Activated CD8-positive, alpha-beta memory T cell treated with anti-CD3 and anti-CD28 coated beads, Interleukin-2, amount 10 ng/mL, durations not matched to agents 7 days and 5 days (primary cell): ENCODE measurements around the gene DIP2B. TPM values are rescaled to one million over a fixed set of nuclear protein-coding genes. Genes with fewer than 3 reads are reported as not detected.

Experiments used
- ATAC-seq: fragments of 150-1000 bp; cut with Tn5 transposase; one replicate; pipeline ENCODE4 v1.10.0; 2021; ENCODE audit warnings: moderate library complexity
- CTCF ChIA-PET: fragments of 350-600 bp; sonication (Branson Sonifier 250); formaldehyde crosslinking; loops from one replicate; lab custom pipeline; 2021; ENCODE audit warnings: antibody characterized with exemption; lab: Charles Lee
- DNase-seq: peaks from one replicate; pipeline ENCODE4 v3.0.0-alpha.2; 2020
- H3K27ac Mint-ChIP-seq: one replicate; pipeline ENCODE4 v1.8.0; 2021; ENCODE audit warnings: mild to moderate bottlenecking, mixed read lengths
- H3K27me3 Mint-ChIP-seq: one replicate; pipeline ENCODE4 v1.8.0; 2021; ENCODE audit warnings: mixed read lengths
- H3K36me3 Mint-ChIP-seq: one replicate; pipeline ENCODE4 v1.8.0; 2021; ENCODE audit warnings: mild to moderate bottlenecking, mixed read lengths
- H3K4me1 Mint-ChIP-seq: one replicate; pipeline ENCODE4 v1.8.0; 2021; ENCODE audit warnings: mixed read lengths
- H3K4me3 Mint-ChIP-seq: one replicate; pipeline ENCODE4 v1.8.0; 2021; ENCODE audit warnings: mild to moderate bottlenecking, moderate library complexity, mixed read lengths
- H3K9me3 Mint-ChIP-seq: one replicate; pipeline ENCODE4 v1.8.0; 2022; ENCODE audit warnings: low read depth, mixed read lengths
- total RNA-seq, 2 experiments: library from RNA; stranded (reverse); gene quantifications; one replicate each; pipeline ENCODE4 v1.2.3, GENCODE V29; 2021

The DIP2B gene
- total RNA-seq, 2 experiments from 2014 or later: 14.7 to 14.8 TPM

GRCh38 chr12:50562520-50563433 lies 58.0 kb downstream of the DIP2B start:
- Mint-ChIP-seq H3K36me3 (peaks cover 2% of the 10 kb centered on the region), H3K27ac (no peak overlapping the region), H3K27me3 (no peaks in the 10 kb centered on the region), H3K4me1 (peaks cover 10% of the 10 kb centered on the region), H3K4me3 (no peak overlapping the region), H3K9me3 (no peaks in the 10 kb centered on the region)
- CTCF ChIA-PET: interaction anchor here (0.7 kb wide), 1 partner anchor 59 kb away, joined by 3 read pairs; no protein-coding TSS in a partner anchor
- ATAC-seq (no peak), DNase-seq (no peak)

DNA sequence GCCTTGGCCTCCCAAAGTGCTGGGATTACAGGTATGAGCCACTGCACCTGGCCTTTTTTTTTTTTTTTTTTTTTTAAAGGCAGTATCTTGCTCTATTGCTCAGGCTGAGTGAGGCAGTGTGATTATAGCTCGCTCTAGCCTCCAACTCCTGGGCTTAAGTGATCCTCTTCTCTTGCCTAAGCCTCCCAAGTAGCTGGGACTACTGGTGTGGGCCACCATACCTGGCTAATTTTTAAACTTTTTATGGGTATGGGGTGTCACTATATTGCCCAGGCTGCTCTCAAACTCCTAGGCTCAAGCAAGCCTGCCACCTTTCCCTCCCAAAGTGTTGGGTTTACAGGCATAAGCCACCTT lies 58.6 kb downstream of the DIP2B start:
- peaks cover 2% of the 10 kb centered on the region for H3K36me3 Mint-ChIP-seq
- no peak overlapping the region for H3K27ac Mint-ChIP-seq
- ATAC-seq (no peak), DNase-seq (no peak)
- CTCF ChIA-PET: interaction anchor here (0.7 kb wide), 1 partner anchor 10 kb away, joined by 3 read pairs; no protein-coding TSS in a partner anchor
- H3K27me3 Mint-ChIP-seq: no peaks in the 10 kb centered on the region
- H3K4me3 Mint-ChIP-seq: no peak overlapping the region
- no peaks in the 10 kb centered on the region for H3K9me3 Mint-ChIP-seq
- peaks cover 10% of the 10 kb centered on the region for H3K4me1 Mint-ChIP-seq

DNA sequence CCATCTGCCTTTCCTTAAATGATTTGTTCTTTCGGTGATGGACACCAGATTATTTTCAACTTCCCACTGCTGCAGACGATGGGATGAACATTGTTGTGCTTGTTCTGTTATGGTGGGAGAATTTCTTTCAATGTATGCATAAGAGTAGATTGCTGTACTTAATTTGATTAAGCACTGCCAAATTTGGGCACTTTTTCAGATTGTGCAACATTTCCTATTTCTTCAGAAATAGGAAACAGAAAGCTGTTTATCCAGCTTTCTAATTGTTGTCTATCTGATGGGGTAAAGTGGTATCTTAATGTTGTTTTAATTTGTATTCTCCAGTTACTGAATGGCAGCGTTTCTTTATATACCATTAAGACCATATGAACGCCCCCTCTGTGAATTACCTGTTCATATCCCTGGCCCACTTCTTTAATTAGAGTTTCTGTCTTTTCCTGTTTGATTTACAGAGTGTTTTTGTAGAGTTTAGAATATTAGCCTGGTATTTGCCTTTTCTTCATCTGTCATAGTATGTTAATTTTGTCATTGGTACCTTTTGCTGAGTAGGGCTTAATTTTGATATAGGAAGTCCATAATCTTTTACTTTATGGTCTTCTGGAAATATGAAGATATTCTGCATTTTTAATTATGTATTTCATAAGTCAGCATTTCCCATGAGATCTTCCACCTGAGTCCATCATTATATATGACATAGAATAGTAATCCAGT lies 59.6 kb downstream of the DIP2B start:
- no peaks in the 10 kb centered on the region for H3K27me3 Mint-ChIP-seq
- H3K4me3 Mint-ChIP-seq: no peak overlapping the region
- H3K27ac Mint-ChIP-seq: no peak overlapping the region
- no peaks in the 10 kb centered on the region for H3K9me3 Mint-ChIP-seq
- DNase-seq (no peak), ATAC-seq (no peak)
- CTCF ChIA-PET: no interaction called here
- peaks cover 2% of the 10 kb centered on the region for H3K36me3 Mint-ChIP-seq
- H3K4me1 Mint-ChIP-seq: peaks cover 13% of the 10 kb centered on the region

DNA sequence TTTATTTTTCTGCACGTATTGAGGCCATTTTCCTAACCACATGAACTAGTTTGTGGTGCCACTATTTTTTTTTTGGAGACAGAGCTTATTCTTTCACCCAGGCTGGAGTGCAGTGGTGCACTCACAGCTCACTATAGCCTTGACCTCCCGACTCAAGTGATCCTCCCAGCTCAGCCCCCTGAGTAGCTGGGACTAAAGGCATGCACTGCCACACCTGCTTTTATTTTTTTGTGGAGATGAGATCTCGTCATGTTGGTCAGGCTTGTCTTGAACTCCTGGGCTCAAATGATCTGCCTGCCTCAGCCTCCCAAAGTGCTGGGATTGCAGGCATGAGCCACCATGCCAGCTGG lies 60.1 kb downstream of the DIP2B start:
- no peaks in the 10 kb centered on the region for H3K27me3 Mint-ChIP-seq
- no peak overlapping the region for H3K4me3 Mint-ChIP-seq
- H3K9me3 Mint-ChIP-seq: no peaks in the 10 kb centered on the region
- H3K36me3 Mint-ChIP-seq: peaks cover 2% of the 10 kb centered on the region
- peaks cover 13% of the 10 kb centered on the region for H3K4me1 Mint-ChIP-seq
- ATAC-seq (no peak), DNase-seq (no peak)
- no peak overlapping the region for H3K27ac Mint-ChIP-seq
- CTCF ChIA-PET: no interaction called here

DNA sequence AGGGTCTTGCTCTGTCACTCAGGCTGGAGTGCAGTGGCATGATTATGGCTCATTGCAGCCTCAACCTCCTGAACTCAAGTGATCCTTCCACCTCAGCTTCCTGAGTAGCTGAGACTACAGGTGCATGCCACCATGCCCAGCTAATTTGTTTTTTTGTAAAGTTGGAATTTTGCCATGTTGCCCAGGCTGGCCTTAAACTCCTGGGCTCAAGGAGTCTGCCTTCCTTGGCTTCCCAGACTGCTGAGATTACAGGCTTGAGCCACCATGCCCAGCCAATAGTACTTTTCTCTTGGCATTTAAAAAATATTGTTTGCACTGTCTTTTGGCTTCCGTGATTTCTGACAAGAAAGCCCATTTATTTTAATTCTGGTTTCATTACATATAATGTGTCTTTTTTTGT lies 61.3 kb downstream of the DIP2B start:
- Mint-ChIP-seq H3K36me3 (peaks cover 2% of the 10 kb centered on the region), H3K9me3 (no peaks in the 10 kb centered on the region), H3K4me3 (no peak overlapping the region), H3K4me1 (peaks cover 13% of the 10 kb centered on the region), H3K27ac (no peak overlapping the region), H3K27me3 (no peaks in the 10 kb centered on the region)
- no peak for ATAC-seq
- CTCF ChIA-PET: no interaction called here
- DNase-seq: no peak

- Mint-ChIP-seq H3K4me3 (no peak overlapping the region), H3K27me3 (no peaks in the 10 kb centered on the region), H3K27ac (no peak overlapping the region), H3K9me3 (no peaks in the 10 kb centered on the region), H3K36me3 (peaks cover 2% of the 10 kb centered on the region), H3K4me1 (peaks cover 13% of the 10 kb centered on the region)
- ATAC-seq (no peak), DNase-seq (no peak)
- CTCF ChIA-PET: no interaction called here
Observed at GRCh38 chr12:50567926-50568325, 63.1 kb downstream of the DIP2B start.

DNA sequence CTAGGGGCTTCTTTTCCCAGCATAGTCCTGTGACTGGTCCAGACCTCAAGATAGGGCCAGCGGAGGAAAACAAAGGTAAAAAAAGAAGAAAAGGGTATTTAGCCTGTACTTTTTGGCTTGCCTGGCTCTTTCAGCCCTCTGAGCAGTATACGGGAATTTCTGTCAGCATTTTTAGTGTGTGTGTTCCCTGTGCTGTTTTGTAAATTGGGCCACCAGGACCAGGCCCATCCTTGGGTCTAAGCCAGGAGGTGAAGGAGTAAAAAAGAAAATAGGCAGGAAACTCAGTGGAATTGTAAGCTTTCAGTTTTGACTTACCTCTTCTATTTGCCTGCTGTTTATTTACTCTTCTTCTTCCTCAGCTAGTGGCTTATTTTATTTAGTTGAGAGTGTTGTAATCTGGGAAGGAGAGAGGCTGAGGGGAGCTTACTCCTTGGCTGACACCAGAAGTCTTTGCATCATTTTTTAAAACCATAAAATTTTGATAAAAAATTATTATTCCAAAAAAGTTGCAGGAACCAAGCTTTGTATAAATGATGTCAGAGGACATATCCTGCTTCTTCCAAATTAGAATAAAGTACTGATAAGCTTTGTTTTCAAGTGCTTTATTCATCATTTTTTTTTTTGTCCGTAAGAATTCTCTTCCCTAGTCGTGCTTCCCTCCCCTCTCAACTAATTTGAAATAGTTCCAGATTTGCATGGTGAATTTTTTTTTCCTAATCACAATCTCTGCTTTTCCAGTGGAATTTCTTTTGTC lies 63.7 kb downstream of the DIP2B start:
- CTCF ChIA-PET: interaction anchor here (0.8 kb wide), 1 partner anchor 1325 kb away, joined by 3 read pairs; no protein-coding TSS in a partner anchor
- ATAC-seq: no peak
- H3K27me3 Mint-ChIP-seq: no peaks in the 10 kb centered on the region
- H3K36me3 Mint-ChIP-seq: peaks cover 2% of the 10 kb centered on the region
- H3K4me3 Mint-ChIP-seq: no peak overlapping the region
- H3K4me1 Mint-ChIP-seq: peaks cover 13% of the 10 kb centered on the region
- no peak overlapping the region for H3K27ac Mint-ChIP-seq
- DNase-seq: no peak
- no peaks in the 10 kb centered on the region for H3K9me3 Mint-ChIP-seq

DNA sequence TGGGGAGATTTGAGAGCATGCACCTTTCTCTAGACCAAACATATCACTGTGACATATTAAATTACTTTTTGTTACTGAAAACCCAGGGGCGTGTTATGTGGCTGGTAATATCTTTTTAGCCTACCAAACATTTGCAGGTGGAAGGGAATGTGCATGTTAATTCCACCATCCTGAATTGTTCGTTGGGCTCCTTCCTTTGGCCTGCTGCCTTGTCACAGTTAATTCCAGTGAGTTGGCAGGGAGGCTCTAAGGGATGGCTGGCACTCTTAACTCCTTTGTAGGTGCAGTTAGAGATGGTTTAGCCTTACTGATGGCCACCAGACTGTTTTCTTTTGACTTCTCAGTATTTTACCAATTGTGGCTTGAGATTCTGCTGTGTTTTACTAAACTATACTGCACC lies 64.5 kb downstream of the DIP2B start:
- Mint-ChIP-seq H3K27me3 (no peaks in the 10 kb centered on the region), H3K9me3 (no peaks in the 10 kb centered on the region)

DNA sequence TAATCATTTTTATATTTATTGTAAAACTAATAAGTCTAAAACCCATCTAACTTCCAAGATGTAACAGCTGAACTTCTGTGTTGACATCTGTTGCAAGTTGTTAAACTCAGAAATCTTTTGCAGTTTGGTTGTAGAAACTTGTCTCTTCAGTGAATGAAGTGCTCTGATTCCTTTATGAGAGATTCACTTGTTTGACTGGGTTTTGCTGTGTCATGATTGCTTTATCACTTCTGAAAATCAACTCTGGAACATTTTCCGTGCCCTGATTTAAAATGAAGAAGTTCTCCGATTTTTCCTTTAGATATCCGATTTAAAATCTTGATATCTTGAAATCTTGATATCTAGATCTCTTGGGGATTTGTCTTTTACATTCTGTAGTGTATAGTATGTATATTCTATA lies 65.1 kb downstream of the DIP2B start:
- H3K4me3 Mint-ChIP-seq: no peak overlapping the region
- H3K36me3 Mint-ChIP-seq: peaks cover 2% of the 10 kb centered on the region
- H3K9me3 Mint-ChIP-seq: no peaks in the 10 kb centered on the region
- ATAC-seq (no peak), DNase-seq (no peak)
- no peaks in the 10 kb centered on the region for H3K27me3 Mint-ChIP-seq
- CTCF ChIA-PET: no interaction called here
- peaks cover 4% of the 10 kb centered on the region for H3K4me1 Mint-ChIP-seq
- no peak overlapping the region for H3K27ac Mint-ChIP-seq

More for the DNA sequence above, 64.5 kb downstream of the DIP2B start:
- Mint-ChIP-seq H3K4me1 (peaks cover 7% of the 10 kb centered on the region), H3K27ac (no peak overlapping the region), H3K36me3 (peaks cover 2% of the 10 kb centered on the region), H3K4me3 (no peak overlapping the region)
- CTCF ChIA-PET: interaction anchor here (0.8 kb wide), 1 partner anchor 1326 kb away, joined by 3 read pairs; no protein-coding TSS in a partner anchor
- no peak for ATAC-seq
- DNase-seq: no peak

- H3K27me3 Mint-ChIP-seq: no peaks in the 10 kb centered on the region
- H3K4me1 Mint-ChIP-seq: peaks cover 4% of the 10 kb centered on the region
- DNase-seq (no peak), ATAC-seq (no peak)
- H3K9me3 Mint-ChIP-seq: no peaks in the 10 kb centered on the region
- CTCF ChIA-PET: interaction anchor here (0.9 to 1.2 kb wide), 2 partner anchors 15 to 67 kb away, joined by 3 read pairs; partner anchors contain the start of gene DIP2B
- H3K4me3 Mint-ChIP-seq: no peak overlapping the region
- H3K27ac Mint-ChIP-seq: no peak overlapping the region
- no peaks in the 10 kb centered on the region for H3K36me3 Mint-ChIP-seq
Observed at GRCh38 chr12:50571786-50572185, 67.0 kb downstream of the DIP2B start.

GRCh38 chr12:50572287-50572686 lies 67.5 kb downstream of the DIP2B start:
- no peaks in the 10 kb centered on the region for H3K9me3 Mint-ChIP-seq
- H3K4me1 Mint-ChIP-seq: peaks cover 4% of the 10 kb centered on the region
- no peak overlapping the region for H3K27ac Mint-ChIP-seq
- DNase-seq: no peak
- no peak for ATAC-seq
- H3K4me3 Mint-ChIP-seq: no peak overlapping the region
- H3K27me3 Mint-ChIP-seq: no peaks in the 10 kb centered on the region
- CTCF ChIA-PET: interaction anchor here (0.9 to 1.2 kb wide), 2 partner anchors 14 to 67 kb away, joined by 3 read pairs; partner anchors contain the start of gene DIP2B
- H3K36me3 Mint-ChIP-seq: no peaks in the 10 kb centered on the region

GRCh38 chr12:50572760-50573159 lies 68.0 kb downstream of the DIP2B start:
- CTCF ChIA-PET: interaction anchor here (0.7 to 0.9 kb wide), 2 partner anchors 9 to 14 kb away, joined by 3 read pairs; no protein-coding TSS in a partner anchor
- ATAC-seq (no peak), DNase-seq (no peak)
- no peaks in the 10 kb centered on the region for H3K27me3 Mint-ChIP-seq
- H3K9me3 Mint-ChIP-seq: no peaks in the 10 kb centered on the region
- H3K27ac Mint-ChIP-seq: no peak overlapping the region
- H3K36me3 Mint-ChIP-seq: no peaks in the 10 kb centered on the region
- no peak overlapping the region for H3K4me3 Mint-ChIP-seq
- H3K4me1 Mint-ChIP-seq: peaks cover 4% of the 10 kb centered on the region

DNA sequence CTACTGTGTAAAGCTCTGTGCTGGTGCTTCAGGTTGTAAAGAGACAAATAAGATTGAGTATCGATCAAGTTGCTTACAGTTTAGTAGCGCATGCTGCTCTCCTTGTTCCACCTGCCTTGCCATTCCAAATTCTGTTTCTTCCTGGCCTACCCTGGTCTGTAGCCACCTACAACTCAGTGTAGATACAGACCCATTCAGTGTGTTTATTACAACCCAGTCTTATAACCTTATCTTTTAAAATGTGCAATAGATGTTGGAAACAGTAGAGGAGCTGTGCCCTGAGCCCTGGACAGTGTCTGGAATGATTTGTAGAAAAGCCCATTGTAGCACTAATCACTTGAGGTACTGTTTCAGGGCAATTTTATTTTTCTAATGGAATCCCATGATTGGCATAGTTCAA lies 68.5 kb downstream of the DIP2B start:
- no peak for DNase-seq
- Mint-ChIP-seq H3K4me3 (no peak overlapping the region), H3K27me3 (no peaks in the 10 kb centered on the region), H3K36me3 (no peaks in the 10 kb centered on the region), H3K27ac (no peak overlapping the region), H3K4me1 (peaks cover 4% of the 10 kb centered on the region), H3K9me3 (no peaks in the 10 kb centered on the region)
- CTCF ChIA-PET: interaction anchor here (0.7 kb wide), 1 partner anchor 10 kb away, joined by 3 read pairs; no protein-coding TSS in a partner anchor
- no peak for ATAC-seq
